GM13976 (cell line): ENCODE results near the gene PVRIG.
"Not testable (repeated sequence)": the region's sequence is repeated elsewhere in the genome, so short reads cannot be mapped to it uniquely, and the experiment has no call there.

Source experiments
- DNase-seq: peaks from one replicate; pipeline ENCODE4 v3.0.0; 2012; ENCODE audit warnings: low spot score
- CTCF ChIP-seq: IDR thresholded peaks from 2 replicates; pipeline ENCODE4 v1.5.1; 2012; ENCODE audit warnings: borderline replicate concordance, mild to moderate bottlenecking; ENCODE audit not compliant: insufficient read depth; ENCODE audit errors: extremely low read depth, missing control alignments, control extremely low read depth
- in situ Hi-C: fragments of 300-500 bp; cut with MboI; formaldehyde crosslinking; loops from one replicate; pipeline ENCODE4 v1.12.0; 2022; ENCODE audit warnings: low sequenced_read_pairs, mixed read lengths, inconsistent platforms; ENCODE audit not compliant: unreplicated experiment

PVRIG gene

DNA sequence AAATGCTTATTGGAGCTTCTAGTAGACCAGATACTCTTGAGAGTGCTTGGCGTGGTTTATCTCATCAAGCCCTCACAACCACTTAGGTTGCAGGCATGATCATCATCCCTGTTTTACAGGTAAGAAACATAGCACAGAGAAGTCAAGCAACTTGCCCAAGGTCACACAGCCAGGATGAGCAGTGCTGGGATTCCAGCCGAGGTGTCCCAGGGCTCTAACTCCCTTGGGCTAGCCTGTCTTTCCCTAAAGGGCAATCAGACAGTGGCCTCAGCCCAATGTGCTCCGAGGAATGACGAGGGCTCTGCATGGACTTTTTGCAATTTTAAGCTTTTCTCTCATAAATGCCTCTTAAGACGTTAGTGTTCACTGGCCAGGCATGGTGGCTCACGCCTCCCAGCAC lies 47.9 kb downstream of the PVRIG start:
- DNase-seq: no peak
- in situ Hi-C loops: no loop called here
- no peak for TF ChIP-seq CTCF

- in situ Hi-C loops, DNase-seq: not testable (repeated sequence)
Observed at GRCh38 chr7:100268882-100269281, 49.1 kb downstream of the PVRIG start.

DNA sequence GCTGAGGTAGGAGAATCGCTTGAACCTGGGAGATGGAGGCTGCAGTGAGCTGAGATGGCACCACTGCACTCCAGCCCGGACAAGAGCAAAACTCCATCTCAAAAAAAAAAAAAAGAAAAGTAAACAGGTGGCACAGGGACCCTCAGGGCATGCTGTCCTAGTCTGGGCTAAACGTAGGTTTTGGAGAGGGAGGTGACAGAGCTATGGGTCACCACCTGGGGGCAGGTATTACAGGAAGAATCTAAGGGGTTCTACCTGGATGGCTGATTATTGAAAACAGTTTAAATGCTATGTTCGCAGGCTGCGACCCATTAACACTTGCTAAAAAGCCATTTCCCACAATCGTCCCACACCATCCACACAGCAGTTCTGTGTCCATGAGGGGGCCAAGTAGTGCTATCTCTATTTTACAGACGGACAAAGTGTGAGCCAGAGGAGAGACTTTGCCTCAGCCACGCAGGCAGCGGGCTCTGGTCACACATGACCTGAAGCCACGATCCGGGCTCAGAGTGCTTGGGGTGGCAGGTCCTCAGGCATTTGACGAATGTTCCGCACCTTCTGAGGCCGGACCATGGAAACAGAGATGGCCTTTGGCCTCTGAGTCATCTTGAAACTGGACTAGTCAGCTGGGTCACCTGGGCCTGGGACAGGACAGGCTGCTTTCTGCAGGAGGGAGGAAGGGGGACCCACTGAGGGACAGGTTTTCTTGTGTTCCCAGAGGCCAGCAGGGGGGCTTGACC lies 49.7 kb downstream of the PVRIG start:
- DNase-seq, in situ Hi-C loops: not testable (repeated sequence)

GRCh38 chr7:100270046-100270918 lies 50.5 kb downstream of the PVRIG start:
- in situ Hi-C loops, DNase-seq: not testable (repeated sequence)
